H9 (cell line): ENCODE results near the gene NMRAL1. TPM values are rescaled to one million over a fixed set of nuclear protein-coding genes. Genes with fewer than 3 reads are reported as not detected.

Experiments
- DNase-seq: peaks from one replicate; pipeline ENCODE4 v3.0.0-alpha.2; 2017
- H2AFZ ChIP-seq: one replicate; pipeline ENCODE4 v1.6.1; 2013; ENCODE audit warnings: mild to moderate bottlenecking, low read length, control low read depth, moderate library complexity
- H2AK5ac ChIP-seq: 2 replicates; pipeline ENCODE4 v1.6.1; 2013; ENCODE audit warnings: low read length, control low read depth, mixed read lengths; ENCODE audit not compliant: insufficient read length
- H2BK120ac ChIP-seq: one replicate; pipeline ENCODE4 v1.6.1; 2013; ENCODE audit warnings: low read depth, mild to moderate bottlenecking, low read length, control low read depth, inconsistent platforms; ENCODE audit not compliant: poor library complexity, severe bottlenecking
- H2BK12ac ChIP-seq: 2 replicates; pipeline ENCODE4 v1.6.1; 2013; ENCODE audit warnings: low read length, control low read depth, mixed read lengths, low read depth; ENCODE audit not compliant: insufficient read length
- H2BK15ac ChIP-seq: 2 replicates; pipeline ENCODE4 v1.6.1; 2013; ENCODE audit warnings: low read depth, low read length, control low read depth
- H2BK20ac ChIP-seq: one replicate; pipeline ENCODE4 v1.6.1; 2013; ENCODE audit warnings: low read depth, mild to moderate bottlenecking, low read length, control low read depth, inconsistent platforms; ENCODE audit not compliant: poor library complexity, severe bottlenecking
- H2BK5ac ChIP-seq: 2 replicates; pipeline ENCODE4 v1.6.1; 2013; ENCODE audit warnings: low read length, control low read depth, mixed read lengths; ENCODE audit not compliant: insufficient read length
- H3K14ac ChIP-seq: 2 replicates; pipeline ENCODE4 v1.6.1; 2013; ENCODE audit warnings: low read length, control low read depth; ENCODE audit not compliant: insufficient read depth
- H3K18ac ChIP-seq: 2 replicates; pipeline ENCODE4 v1.6.1; 2013; ENCODE audit warnings: low read depth, mild to moderate bottlenecking, mixed read lengths, low read length, control low read depth; ENCODE audit not compliant: insufficient read length
- H3K23ac ChIP-seq: 2 replicates; pipeline ENCODE4 v1.6.1; 2013; ENCODE audit warnings: low read length, control low read depth, mixed read lengths, low read depth; ENCODE audit not compliant: insufficient read length
- H3K23me2 ChIP-seq: 2 replicates; pipeline ENCODE4 v1.6.1; 2013; ENCODE audit warnings: low read depth, mild to moderate bottlenecking, mixed read lengths, low read length, control low read depth; ENCODE audit not compliant: insufficient read length, poor library complexity, severe bottlenecking
- H3K27ac ChIP-seq: 2 replicates; pipeline ENCODE4 v1.5.1; 2013; ENCODE audit warnings: low read length, control low read depth, mixed read lengths, low read depth; ENCODE audit not compliant: insufficient read length
- H3K27me3 ChIP-seq: 2 replicates; pipeline ENCODE4 v1.6.1; 2013; ENCODE audit warnings: low read length, control low read depth, inconsistent platforms; ENCODE audit not compliant: insufficient read depth
- H3K4ac ChIP-seq: 2 replicates; pipeline ENCODE4 v1.6.1; 2013; ENCODE audit warnings: low read depth, mild to moderate bottlenecking, control low read depth, inconsistent platforms, low read length, moderate library complexity
- H3K4me1 ChIP-seq: 2 replicates; pipeline ENCODE4 v1.6.1; 2013; ENCODE audit warnings: low read length, control low read depth, inconsistent platforms; ENCODE audit not compliant: insufficient read depth
- H3K4me2 ChIP-seq: 2 replicates; pipeline ENCODE4 v1.6.1; 2013; ENCODE audit warnings: low read length, control low read depth, mixed read lengths; ENCODE audit not compliant: insufficient read length, insufficient read depth
- H3K56ac ChIP-seq: 2 replicates; pipeline ENCODE4 v1.6.1; 2013; ENCODE audit warnings: low read depth, mild to moderate bottlenecking, mixed read lengths, low read length, control low read depth; ENCODE audit not compliant: insufficient read length
- H3K79me1 ChIP-seq: 2 replicates; pipeline ENCODE4 v1.6.1; 2013; ENCODE audit warnings: low read depth, mild to moderate bottlenecking, moderate library complexity, low read length, control low read depth, inconsistent platforms; ENCODE audit not compliant: insufficient read depth, poor library complexity, severe bottlenecking
- H3K79me2 ChIP-seq: 2 replicates; pipeline ENCODE4 v1.6.1; 2013; ENCODE audit warnings: low read length, control low read depth, inconsistent platforms; ENCODE audit not compliant: insufficient read depth
- H3K9ac ChIP-seq: 2 replicates; pipeline ENCODE4 v1.6.1; 2013; ENCODE audit warnings: low read length, control low read depth, mixed read lengths; ENCODE audit not compliant: insufficient read length; ENCODE audit errors: extremely low read depth
- H3K9me3 ChIP-seq: one replicate; pipeline ENCODE4 v1.6.1; 2013; ENCODE audit warnings: low read depth, low read length, inconsistent platforms; ENCODE audit not compliant: control insufficient read depth
- H3T11ph ChIP-seq: one replicate; pipeline ENCODE4 v1.6.1; 2013; ENCODE audit warnings: mild to moderate bottlenecking, low read length, control low read depth, inconsistent platforms
- H4K20me1 ChIP-seq: one replicate; pipeline ENCODE4 v1.6.1; 2013; ENCODE audit not compliant: control insufficient read depth, insufficient read length, insufficient read depth
- H4K5ac ChIP-seq: 2 replicates; pipeline ENCODE4 v1.6.1; 2013; ENCODE audit warnings: low read depth, mild to moderate bottlenecking, mixed read lengths, low read length, control low read depth; ENCODE audit not compliant: insufficient read length
- H4K8ac ChIP-seq: replicated peaks from 2 replicates; pipeline ENCODE4 v1.6.1; 2013; ENCODE audit warnings: low read length, control low read depth, mixed read lengths, low read depth; ENCODE audit not compliant: insufficient read length
- H4K91ac ChIP-seq: 2 replicates; pipeline ENCODE4 v1.6.1; 2013; ENCODE audit warnings: low read depth, mild to moderate bottlenecking, moderate library complexity, mixed read lengths, low read length, control low read depth; ENCODE audit not compliant: insufficient read length
- H3K27ac Mint-ChIP-seq, 3 experiments: 2 replicates in 2 of 3; 3 replicates in 1 of 3; pipeline ENCODE4 v1.8.0; 2020 to 2021; ENCODE audit warnings: mixed read lengths in 3 of 3, mild to moderate bottlenecking in 1 of 3, moderate library complexity in 1 of 3
- H3K27me3 Mint-ChIP-seq: 2 replicates; pipeline ENCODE4 v1.8.0; 2021; ENCODE audit warnings: low read depth, mild to moderate bottlenecking, moderate library complexity, mixed read lengths
- H3K36me3 Mint-ChIP-seq, 3 experiments: 2 replicates in 2 of 3; 3 replicates in 1 of 3; pipeline ENCODE4 v1.8.0; 2020 to 2021; ENCODE audit warnings: low read depth in 3 of 3, mixed read lengths in 3 of 3; ENCODE audit not compliant: insufficient read depth in 1 of 3
- H3K4me1 Mint-ChIP-seq, 2 experiments: 2 replicates each; pipeline ENCODE4 v1.8.0; 2020; ENCODE audit warnings: mixed read lengths in 2 of 2
- H3K4me3 Mint-ChIP-seq, 2 experiments: 2 replicates in 1 of 2; 3 replicates in 1 of 2; pipeline ENCODE4 v1.8.0; 2020 to 2021; ENCODE audit warnings: mild to moderate bottlenecking in 2 of 2, mixed read lengths in 2 of 2, moderate library complexity in 1 of 2
- H3K9me3 Mint-ChIP-seq, 2 experiments: 2 replicates in 1 of 2; 3 replicates in 1 of 2; pipeline ENCODE4 v1.8.0; 2020; ENCODE audit warnings: mild to moderate bottlenecking in 2 of 2, mixed read lengths in 2 of 2, moderate library complexity in 1 of 2
- WGBS: extraction: QIAGEN DNeasy Blood & Tissue Kit; methylation state at CpG from one replicate; pipeline ENCODE4 v1.1.7; 2013; ENCODE audit warnings: missing lambda C conversion rate, low lambda C conversion rate, mixed read lengths; ENCODE audit not compliant: insufficient read length; ENCODE audit errors: extremely low coverage; 5-methylcytosine and 5-hydroxymethylcytosine counted together
- total RNA-seq: library from RNA; stranded (reverse); gene quantifications from 2 replicates; pipeline ENCODE4 v1.2.1, GENCODE V29; 2021
- TF ChIP-seq, protein P1 (sequence below): fragments of 200-600 bp; sonication (generic); conservative IDR thresholded peaks from 3 replicates; pipeline ENCODE4 v1.8.0; 2021; ENCODE audit warnings: antibody characterized with exemption, mild to moderate bottlenecking

Gene NMRAL1
- total RNA-seq, 1 experiment from 2014 or later = 78.9 TPM

DNA sequence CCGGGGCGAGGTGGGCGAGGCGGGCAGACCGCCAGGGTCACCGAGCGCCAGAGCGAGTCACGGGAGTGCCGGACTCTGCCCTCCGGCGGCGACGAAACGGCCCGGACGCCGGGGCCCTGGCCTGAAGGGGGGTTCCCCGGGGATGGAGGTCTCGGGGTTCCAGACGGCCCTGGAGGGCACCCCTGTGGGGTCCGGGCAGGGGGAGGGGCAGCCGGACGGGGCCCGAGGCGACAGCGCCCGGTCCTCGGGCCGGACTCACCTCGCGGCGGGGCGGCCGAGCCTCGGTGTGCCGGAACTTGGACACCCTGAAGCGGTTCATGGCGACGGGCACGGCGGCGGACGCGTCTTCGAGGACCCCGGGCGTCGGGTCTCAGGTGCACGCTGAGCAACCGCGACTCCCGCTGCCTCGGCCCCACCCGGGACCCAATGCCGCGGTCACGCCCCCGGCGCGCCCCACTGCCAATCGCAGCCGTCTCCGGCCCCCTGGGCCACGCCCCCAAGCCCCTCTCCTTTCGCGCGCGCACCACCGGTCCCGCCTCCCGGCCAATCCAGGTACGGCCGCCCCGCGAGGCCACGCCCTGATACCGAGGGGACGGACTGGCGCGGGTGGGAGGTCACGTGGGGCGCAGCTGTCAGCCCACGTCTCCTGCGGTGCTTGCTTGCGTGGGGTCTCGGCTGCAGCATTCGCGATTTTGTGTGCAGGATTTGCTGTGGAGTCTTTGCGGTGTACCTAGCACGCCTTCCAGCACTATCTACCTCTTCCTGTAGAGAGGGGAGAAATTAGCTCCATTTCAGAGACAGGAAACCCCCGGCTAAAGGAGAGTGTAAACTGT lies 58.0 kb downstream of the NMRAL1 start, which contains the start of gene CORO7:
TSS of gene CORO7 (minus strand) at position 397 of the 833 bp plus-strand sequence. CDS start at position 319, 78 bp downstream.
- Histone ChIP-seq H3K9me3 (no peaks in the 10 kb centered on the region), H2AK5ac (no peak within 1 kb of the TSS), H3K18ac (no peak within 1 kb of the TSS), H2BK120ac (no peak within 1 kb of the TSS), H3K56ac (no peak within 1 kb of the TSS), H3K14ac (0 out of 2 replicates have a peak within 1 kb of the TSS, but pooled peaks have one; percentile 40), H2BK20ac (no peak within 1 kb of the TSS), H3K79me1 (no peaks in the 10 kb centered on the region), H2BK12ac (no peak within 1 kb of the TSS), H3K27me3 (no peaks in the 10 kb centered on the region), H3K23me2 (no peaks in the 10 kb centered on the region), H2BK15ac (no peak within 1 kb of the TSS), H4K5ac (no peak within 1 kb of the TSS), H4K91ac (no peak within 1 kb of the TSS), H3K4ac (no peak within 1 kb of the TSS), H3K27ac (no peak within 1 kb of the TSS), H3K23ac (no peak within 1 kb of the TSS), H3K9ac (no peak within 1 kb of the TSS), H4K20me1 (no peaks in the 10 kb centered on the region), H4K8ac (no peak within 1 kb of the TSS), H3T11ph (no peak within 1 kb of the TSS), H2AFZ (no peak within 1 kb of the TSS), H3K4me2 (peak within 1 kb of the TSS; percentile 81), H2BK5ac (no peak within 1 kb of the TSS), H3K79me2 (no peaks in the 10 kb centered on the region), H3K4me1 (no peaks in the 10 kb centered on the region; the same call in 1 of the 2 replicates)
- TF ChIP-seq, protein P1, sequence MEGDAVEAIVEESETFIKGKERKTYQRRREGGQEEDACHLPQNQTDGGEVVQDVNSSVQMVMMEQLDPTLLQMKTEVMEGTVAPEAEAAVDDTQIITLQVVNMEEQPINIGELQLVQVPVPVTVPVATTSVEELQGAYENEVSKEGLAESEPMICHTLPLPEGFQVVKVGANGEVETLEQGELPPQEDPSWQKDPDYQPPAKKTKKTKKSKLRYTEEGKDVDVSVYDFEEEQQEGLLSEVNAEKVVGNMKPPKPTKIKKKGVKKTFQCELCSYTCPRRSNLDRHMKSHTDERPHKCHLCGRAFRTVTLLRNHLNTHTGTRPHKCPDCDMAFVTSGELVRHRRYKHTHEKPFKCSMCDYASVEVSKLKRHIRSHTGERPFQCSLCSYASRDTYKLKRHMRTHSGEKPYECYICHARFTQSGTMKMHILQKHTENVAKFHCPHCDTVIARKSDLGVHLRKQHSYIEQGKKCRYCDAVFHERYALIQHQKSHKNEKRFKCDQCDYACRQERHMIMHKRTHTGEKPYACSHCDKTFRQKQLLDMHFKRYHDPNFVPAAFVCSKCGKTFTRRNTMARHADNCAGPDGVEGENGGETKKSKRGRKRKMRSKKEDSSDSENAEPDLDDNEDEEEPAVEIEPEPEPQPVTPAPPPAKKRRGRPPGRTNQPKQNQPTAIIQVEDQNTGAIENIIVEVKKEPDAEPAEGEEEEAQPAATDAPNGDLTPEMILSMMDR = no peak
- no CpG with 5 or more reads among the region's 92 CpGs for WGBS
- Mint-ChIP-seq H3K27me3 (peaks cover 9% of the 10 kb centered on the region), H3K27ac (peak within 1 kb of the TSS in 1 of 3 experiments; percentile 27; a peak in 2 of 7 replicates), H3K4me1 (peaks cover 8 to 10% of the 10 kb centered on the region in 2 experiments), H3K36me3 (no peaks in the 10 kb centered on the region; a peak in 1 of 7 replicates), H3K9me3 (0 out of 5 replicates have a peak, but pooled peaks cover 0 to 1% of the 10 kb centered on the region in 2 experiments), H3K4me3 (peak within 1 kb of the TSS; percentile 80 to 87)
- peak; percentile 90 for DNase-seq
